WERI-Rb-1 (cell line): ENCODE results near the gene KDM8.

Experiments used
- DNase-seq: peaks from one replicate; pipeline ENCODE4 v3.0.0-alpha.2; 2020
- H3K27ac ChIP-seq: fragments of 250-450 bp; sonication (Bioruptor Pico); 2 replicates; pipeline ENCODE4 v1.5.1; 2020; ENCODE audit warnings: mild to moderate bottlenecking, moderate library complexity
- H3K27me3 ChIP-seq: fragments of 250-450 bp; sonication (Bioruptor Pico); 2 replicates; pipeline ENCODE4 v1.5.1; 2021; ENCODE audit warnings: mild to moderate bottlenecking, low read depth, moderate library complexity; ENCODE audit not compliant: insufficient read depth, severe bottlenecking
- H3K36me3 ChIP-seq: fragments of 250-450 bp; sonication (Bioruptor Pico); 2 replicates; pipeline ENCODE4 v1.5.1; 2020; ENCODE audit warnings: mild to moderate bottlenecking, moderate library complexity
- H3K4me3 ChIP-seq: 2 replicates; pipeline ENCODE4 v1.5.1; 2011; ENCODE audit warnings: low read depth, mild to moderate bottlenecking, control low read depth, low read length
- H3K9me3 ChIP-seq: fragments of 250-450 bp; sonication (Bioruptor Pico); 2 replicates; pipeline ENCODE4 v1.5.1; 2021; ENCODE audit warnings: mild to moderate bottlenecking, moderate library complexity; ENCODE audit not compliant: severe bottlenecking
- TF ChIP-seq, protein P1 (sequence below): IDR thresholded peaks from 2 replicates; pipeline ENCODE4 v1.5.1; 2011; ENCODE audit warnings: low read depth, mild to moderate bottlenecking, control low read depth, inconsistent platforms, low read length

Gene KDM8

DNA sequence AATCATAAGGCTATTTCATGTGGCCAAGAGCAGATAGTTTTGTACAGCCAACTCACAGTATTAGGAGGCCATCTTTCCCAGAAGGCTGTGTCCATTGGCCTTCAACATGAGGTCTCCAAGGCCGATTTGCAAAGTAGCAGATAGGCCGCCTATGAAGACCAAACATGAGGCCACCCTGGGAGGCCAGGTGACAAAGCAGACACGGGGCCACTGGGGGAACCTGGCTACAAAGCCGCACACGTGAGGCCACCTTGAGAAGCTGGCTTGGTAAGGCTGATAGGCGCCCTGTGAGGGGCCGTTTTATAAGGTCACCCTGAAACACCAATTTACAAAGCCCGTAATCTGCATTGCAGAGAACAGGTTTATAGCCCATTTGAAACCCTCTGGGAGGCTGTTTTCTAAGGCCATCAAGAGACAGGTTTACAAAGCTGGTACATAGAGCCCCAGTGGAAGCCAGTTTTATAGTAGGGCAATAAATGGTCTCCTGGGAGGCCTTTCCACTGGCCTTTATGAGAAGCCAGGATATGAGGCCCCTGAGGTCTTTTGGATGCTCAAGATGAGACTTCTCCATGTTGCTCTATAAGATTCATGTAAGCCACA lies 4.9 kb downstream of the KDM8 start:
- DNase-seq, result no peak
- H3K4me3 ChIP-seq, result no peak overlapping the region
- H3K27me3 ChIP-seq, result no peaks in the 10 kb centered on the region
- H3K27ac ChIP-seq, result no peak overlapping the region
- TF ChIP-seq, protein P1, sequence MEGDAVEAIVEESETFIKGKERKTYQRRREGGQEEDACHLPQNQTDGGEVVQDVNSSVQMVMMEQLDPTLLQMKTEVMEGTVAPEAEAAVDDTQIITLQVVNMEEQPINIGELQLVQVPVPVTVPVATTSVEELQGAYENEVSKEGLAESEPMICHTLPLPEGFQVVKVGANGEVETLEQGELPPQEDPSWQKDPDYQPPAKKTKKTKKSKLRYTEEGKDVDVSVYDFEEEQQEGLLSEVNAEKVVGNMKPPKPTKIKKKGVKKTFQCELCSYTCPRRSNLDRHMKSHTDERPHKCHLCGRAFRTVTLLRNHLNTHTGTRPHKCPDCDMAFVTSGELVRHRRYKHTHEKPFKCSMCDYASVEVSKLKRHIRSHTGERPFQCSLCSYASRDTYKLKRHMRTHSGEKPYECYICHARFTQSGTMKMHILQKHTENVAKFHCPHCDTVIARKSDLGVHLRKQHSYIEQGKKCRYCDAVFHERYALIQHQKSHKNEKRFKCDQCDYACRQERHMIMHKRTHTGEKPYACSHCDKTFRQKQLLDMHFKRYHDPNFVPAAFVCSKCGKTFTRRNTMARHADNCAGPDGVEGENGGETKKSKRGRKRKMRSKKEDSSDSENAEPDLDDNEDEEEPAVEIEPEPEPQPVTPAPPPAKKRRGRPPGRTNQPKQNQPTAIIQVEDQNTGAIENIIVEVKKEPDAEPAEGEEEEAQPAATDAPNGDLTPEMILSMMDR, result no peak
- H3K36me3 ChIP-seq, result peaks cover 9% of the 10 kb centered on the region
- no peaks in the 10 kb centered on the region for H3K9me3 ChIP-seq

DNA sequence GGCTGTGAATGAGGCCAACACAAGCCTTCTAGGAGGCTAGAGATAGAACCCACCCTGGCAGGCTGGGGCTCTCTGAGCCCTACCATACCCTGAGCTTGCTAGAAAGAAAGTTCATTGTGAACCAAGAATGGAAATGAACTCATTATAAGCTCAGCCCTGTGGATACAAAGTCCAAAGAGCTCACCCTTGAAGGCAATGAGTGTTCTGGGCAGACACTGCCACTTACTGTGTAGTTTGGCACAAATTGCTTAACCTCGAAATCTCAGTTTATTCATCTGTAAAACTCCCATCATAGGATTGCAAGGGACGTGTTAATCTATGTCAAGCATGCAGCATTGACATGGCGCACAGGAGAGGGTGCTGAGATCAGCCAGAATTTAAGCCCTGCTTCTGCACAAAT lies 5.5 kb downstream of the KDM8 start:
- no peak for DNase-seq
- H3K27me3 ChIP-seq, result no peaks in the 10 kb centered on the region
- peaks cover 9% of the 10 kb centered on the region for H3K36me3 ChIP-seq
- H3K4me3 ChIP-seq, result no peak overlapping the region
- TF ChIP-seq, protein P1, result no peak
- H3K27ac ChIP-seq, result no peak overlapping the region
- no peaks in the 10 kb centered on the region for H3K9me3 ChIP-seq

DNA sequence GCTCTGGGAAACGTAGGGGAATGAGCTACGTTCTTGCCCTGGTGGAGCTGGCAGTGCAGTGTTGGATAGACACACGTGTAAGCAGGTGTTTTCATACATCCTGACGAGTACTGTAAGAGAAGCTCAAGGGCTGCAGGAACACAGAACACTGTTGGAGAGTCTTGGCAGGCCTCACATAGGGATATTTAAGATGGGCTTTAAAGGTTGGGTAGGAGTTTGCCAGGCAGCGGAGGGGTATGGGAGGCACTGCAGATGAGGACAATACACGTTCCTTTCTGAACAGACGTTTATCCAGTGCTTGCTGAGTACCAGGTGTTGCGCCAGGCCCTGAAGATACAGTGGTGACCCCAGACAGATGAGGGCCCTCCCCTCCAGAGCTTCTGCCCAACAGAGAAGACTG lies 6.3 kb downstream of the KDM8 start:
- Histone ChIP-seq H3K9me3 (no peaks in the 10 kb centered on the region), H3K36me3 (peaks cover 9% of the 10 kb centered on the region), H3K27ac (no peak overlapping the region), H3K27me3 (no peaks in the 10 kb centered on the region), H3K4me3 (no peak overlapping the region)
- no peak for DNase-seq
- TF ChIP-seq, protein P1, result no peak

DNA sequence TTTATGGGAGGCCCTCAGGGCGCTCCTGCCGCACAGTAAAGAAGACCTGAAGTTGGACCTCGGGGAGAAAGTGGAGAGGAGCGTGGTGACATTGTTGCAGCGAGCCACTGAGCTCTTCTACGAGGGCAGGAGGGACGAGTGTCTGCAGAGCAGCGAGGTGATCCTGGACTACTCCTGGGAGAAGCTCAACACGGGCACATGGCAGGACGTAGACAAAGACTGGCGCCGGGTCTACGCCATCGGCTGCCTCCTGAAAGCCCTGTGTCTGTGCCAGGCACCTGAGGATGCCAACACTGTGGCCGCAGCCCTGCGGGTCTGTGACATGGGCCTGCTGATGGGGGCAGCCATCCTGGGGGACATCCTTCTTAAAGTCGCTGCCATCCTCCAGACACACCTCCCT lies 6.8 kb downstream of the KDM8 start:
- Histone ChIP-seq H3K27me3 (no peaks in the 10 kb centered on the region), H3K36me3 (peaks cover 9% of the 10 kb centered on the region), H3K27ac (no peak overlapping the region), H3K4me3 (no peak overlapping the region), H3K9me3 (no peaks in the 10 kb centered on the region)
- no peak for DNase-seq
- TF ChIP-seq, protein P1, result no peak

DNA sequence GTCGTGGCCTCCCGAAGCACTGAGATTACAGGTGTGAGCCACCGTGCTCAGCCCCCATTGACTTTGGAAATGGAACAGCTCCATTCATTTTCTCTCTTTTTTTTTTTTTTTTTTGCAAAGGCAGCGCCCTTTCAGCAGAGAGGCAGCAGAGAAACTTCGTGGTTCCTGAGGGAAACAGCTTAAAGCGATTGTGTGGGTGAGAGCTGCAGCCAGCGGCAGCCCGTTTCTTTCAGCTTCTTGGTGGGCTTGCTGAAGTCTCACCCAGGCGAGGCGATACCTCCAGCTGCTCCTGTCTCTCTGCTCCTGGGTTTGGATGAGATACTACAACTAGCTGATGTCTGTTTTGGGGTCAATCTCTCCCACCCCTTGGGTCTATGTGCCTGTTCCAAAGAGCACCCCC lies 7.7 kb downstream of the KDM8 start:
- H3K36me3 ChIP-seq, result peaks cover 9% of the 10 kb centered on the region
- no peaks in the 10 kb centered on the region for H3K9me3 ChIP-seq
- no peak overlapping the region for H3K27ac ChIP-seq
- no peak for DNase-seq
- TF ChIP-seq, protein P1, result no peak
- H3K4me3 ChIP-seq, result no peak overlapping the region
- H3K27me3 ChIP-seq, result no peaks in the 10 kb centered on the region
